ENCODE data around the gene ATP5F1D.
A peak's percentile ranks its signal among the peaks of the same experiment; 100 is the strongest.

The ATP5F1D gene

GRCh38 chr19:1248139-1248785 is 6.7 kb downstream of the ATP5F1D start, which contains the start of gene MIDN:
MIDN (plus strand) TSS chr19:1248583; CDS start chr19:1250297, 1,714 bp downstream.
- no peak for DNase-seq

DNA sequence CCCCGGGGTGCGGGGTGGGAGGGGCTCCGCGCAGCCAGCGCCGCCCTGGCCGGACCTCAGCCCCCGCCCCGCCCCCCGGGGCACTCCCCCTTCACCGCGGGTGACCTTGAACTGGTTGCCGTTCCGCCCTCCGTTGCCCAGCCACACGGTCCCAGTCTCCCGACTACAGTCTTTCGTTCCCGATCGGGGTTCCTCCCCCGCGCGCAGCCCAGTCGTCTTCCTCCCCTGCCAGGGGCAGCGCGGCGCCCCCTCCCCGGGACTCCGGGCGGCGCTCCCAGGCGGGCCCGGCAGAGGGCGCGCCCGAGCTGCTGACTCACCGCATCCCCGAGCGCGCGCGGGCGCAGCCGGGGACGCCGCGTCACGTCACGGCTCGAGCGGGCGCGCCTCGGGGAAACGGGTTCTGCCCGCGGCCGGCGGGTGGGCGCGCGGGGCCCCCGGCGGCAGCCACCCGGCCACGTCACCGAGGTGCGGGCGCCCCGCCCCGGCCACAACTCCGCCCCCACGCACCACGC is 7.3 kb downstream of the ATP5F1D start:
- DNase-seq = peak; percentile 82

DNA sequence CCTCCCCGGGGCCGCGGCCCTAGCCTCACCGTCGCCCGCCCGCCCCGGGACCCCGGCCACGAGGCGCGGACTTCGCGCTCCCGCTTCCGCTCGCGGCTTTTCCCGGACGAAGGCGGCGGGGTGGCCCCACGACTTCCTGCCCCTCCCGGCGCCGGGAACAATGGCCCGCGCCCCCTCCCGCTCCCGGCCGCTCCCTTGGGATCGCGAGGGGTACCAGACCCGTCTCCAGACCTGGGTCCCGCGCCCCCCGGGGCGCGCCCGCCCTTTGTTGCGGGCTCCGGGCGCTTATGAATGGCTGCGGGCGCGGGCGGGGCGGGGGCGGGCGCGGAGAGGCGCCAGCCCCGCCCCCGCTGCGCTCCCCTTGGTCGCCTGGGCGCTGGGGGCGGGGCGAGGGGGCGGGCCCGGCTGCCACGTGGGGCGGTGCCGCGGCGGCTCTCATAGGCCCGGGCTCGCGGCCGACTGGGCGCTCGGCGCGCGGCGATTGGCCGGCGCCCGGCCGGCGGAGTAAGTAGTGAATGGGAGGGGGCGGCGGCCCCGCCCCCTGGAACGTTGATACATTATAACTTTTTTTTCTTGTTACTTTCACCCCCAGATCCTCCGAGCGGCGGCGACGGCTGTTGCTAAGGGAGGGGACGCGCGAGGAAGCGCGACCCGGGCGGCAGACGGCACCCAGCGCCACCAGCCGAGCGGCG is 7.9 kb downstream of the ATP5F1D start:
- DNase-seq = peak; percentile 96

GRCh38 chr19:1249990-1250436 is 8.5 kb downstream of the ATP5F1D start:
- no peak for DNase-seq

GRCh38 chr19:1250437-1251260 is 9.1 kb downstream of the ATP5F1D start:
- no peak for DNase-seq

DNA sequence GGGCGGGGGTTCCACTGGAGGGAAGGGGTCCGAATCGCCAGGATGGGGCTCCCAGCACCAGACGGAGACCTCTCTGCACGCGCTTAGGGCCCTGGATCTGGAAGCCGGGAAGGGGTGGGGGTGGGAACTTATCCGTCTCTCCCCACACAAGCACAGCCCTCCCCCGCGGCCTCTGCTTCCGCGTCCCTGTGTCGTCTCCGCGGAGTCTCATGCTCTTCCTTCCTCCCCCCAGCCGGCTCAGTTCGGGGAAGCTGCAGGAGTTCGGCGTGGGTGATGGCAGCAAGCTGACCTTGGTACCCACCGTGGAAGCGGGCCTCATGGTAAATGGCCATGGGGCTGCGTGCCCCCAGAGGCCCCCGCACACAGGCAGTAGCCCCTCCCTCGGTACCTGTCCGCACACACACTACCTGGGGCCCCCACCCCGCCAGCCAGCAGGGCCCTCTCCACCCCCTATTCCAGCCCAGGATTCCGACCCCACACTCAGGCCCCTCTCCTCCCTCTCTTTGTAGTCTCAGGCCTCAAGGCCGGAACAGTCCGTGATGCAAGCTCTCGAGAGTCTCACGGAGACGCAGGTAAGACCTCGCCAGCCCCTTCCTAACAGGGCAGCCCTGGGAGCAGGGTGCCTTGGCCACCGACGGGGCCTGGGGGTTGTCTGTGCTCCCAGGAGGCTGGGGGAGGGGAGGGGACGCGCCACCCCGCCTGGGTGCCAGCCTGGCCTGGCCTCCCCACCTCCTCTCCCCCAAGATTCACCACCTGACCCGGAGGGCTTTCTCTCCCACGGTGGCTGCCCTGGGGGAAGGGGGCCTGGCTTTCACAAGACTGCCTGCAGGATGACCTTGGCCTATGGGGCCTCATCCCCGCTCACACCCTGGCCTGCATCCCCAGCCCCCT is 10.0 kb downstream of the ATP5F1D start:
- no peak for DNase-seq

DNA sequence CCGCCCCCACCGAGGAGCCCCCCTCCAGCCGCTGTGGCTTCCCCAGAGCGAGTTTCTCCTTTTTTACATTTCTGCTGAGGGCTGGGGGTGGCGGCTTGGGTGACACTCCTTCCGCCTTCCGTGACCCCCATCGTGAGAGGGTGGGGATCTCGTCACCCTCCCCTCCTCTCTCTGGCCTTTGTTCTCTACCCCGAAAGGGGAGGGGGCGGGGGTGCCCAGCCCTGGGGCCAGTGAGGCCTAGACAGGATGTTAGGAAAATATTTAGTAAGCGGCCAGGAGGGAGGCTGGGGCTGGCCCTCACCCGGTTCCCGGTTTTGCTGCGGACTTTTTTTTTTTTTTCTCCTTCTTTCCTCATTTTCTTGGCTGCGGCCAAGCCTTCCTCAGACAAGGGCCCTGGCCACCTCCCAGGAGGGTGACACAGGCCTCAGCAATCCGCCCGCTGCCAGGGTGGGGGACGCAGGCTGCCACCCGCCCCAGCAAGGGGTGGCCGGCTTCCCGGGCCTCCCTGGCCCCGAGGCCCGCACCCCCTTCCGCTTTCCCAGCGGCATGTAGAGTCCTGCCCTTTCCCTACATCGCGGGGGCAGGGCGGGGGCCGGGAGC is 10.8 kb downstream of the ATP5F1D start:
- peak; percentile 82 for DNase-seq

- peak; percentile 86 for DNase-seq
These were observed 11.4 kb downstream of the ATP5F1D start for GRCh38 chr19:1252821-1253513.

- DNase-seq = no peak
These were observed 12.0 kb downstream of the ATP5F1D start for GRCh38 chr19:1253514-1254080.

DNA sequence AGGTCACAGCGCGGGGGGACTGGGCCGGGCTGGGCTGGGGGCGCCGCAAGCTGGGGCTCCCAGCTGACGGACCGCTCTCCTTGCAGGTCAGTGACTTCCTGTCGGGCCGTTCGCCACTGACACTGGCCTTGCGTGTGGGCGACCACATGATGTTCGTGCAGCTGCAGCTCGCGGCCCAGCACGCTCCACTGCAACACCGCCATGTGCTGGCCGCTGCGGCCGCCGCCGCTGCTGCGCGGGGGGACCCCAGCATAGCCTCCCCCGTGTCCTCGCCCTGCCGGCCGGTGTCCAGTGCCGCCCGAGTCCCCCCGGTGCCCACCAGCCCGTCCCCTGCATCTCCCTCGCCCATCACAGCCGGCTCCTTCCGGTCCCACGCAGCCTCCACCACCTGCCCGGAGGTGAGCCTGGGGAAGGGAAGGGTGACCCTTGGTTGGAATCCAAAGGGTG is 12.6 kb downstream of the ATP5F1D start:
- DNase-seq = no peak

GRCh38 chr19:1254530-1255185 is 13.1 kb downstream of the ATP5F1D start:
- no peak for DNase-seq

DNA sequence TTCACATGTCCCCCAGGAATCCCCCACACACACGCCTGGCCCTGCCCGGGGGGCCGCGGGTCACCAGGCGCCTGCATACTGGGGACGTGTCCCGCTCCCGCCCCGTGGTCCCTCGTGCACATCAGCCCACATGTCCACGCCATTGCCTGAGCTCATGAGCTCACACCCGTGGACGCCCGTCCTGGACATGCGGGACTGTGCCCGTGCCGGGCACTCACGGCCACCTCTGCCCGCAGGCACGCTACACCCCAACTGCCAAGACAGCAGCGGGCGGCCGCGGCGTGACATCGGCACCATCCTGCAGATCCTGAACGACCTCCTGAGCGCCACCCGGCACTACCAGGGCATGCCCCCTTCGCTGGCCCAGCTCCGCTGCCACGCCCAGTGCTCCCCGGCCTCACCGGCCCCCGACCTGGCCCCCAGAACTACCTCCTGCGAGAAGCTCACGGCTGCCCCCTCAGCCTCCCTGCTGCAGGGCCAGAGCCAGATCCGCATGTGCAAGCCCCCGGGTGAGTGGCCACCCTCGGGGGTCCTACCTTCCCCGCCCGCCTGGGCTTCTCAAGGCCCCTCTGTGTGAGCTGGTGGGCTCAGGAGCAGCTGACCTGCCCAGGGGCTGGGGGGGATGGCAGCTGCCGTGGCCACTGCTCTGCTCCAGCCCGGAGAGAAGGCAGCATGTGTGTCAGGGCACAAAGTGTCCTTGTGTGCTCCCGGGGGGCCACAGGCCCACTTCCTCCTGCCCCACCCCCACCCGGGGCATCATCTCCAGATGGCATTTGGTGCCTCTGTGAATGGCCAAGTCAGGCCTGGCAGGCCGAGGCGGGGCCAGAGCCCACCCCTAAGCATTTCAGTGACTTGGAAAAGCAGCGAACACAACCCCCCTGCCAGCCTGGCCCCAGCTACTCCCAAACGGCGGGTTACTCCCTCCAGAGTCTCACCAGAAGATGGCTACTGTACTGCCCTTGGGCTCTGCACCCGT is 13.9 kb downstream of the ATP5F1D start:
- no peak for DNase-seq

- no peak for DNase-seq
These were observed 15.3 kb downstream of the ATP5F1D start for GRCh38 chr19:1256646-1257474.

DNA sequence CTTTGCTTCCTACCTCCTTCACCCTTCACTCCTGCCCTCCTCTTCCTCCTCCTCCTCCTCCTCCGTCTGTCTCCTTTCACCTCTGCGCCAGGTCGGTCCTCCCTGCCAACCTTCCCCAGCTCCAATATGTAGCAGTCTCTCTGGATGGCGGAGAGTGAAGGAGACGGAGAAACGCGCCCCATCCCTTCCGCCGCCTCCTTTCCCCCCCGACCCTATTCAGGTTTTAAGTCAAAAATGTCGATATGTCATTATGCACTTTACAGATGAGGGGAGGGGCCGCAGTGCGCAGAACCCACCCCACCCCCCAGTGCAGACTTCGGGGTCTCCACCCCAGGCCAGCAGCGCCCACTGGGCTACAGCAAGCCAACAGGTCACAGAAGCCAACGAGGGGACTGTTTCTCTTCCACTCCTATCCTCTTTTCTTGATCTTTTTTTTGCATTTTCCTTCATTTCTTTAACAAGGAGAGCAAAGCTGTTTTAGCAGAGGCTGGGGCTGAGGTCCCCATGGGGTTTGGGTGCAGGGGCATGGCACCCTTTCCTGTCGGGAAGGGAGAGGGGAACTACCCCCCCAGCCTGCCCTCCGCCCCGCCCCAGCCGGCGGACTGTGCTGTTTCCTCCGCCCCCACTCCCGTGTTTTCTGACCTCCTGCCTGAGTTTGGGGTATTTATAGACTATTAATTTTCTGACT is 16.1 kb downstream of the ATP5F1D start:
- no peak for DNase-seq

DNA sequence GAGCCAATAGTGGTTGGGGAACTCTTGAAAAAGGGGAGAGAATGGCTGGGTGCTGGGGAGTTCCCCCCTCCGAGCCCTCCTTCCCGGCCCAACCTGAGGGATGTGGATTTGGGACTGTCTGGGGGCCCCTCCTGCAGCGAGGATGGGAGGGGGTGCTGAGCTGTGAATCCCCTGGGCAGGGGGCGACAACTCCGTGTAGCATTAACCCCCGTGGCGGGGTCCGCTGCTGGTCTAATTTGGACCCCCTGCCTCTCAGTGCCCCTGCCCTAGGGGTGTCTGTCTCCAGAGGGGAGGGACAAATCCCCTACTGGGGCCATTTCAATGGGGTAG is 16.6 kb downstream of the ATP5F1D start:
- no peak for DNase-seq

DNA sequence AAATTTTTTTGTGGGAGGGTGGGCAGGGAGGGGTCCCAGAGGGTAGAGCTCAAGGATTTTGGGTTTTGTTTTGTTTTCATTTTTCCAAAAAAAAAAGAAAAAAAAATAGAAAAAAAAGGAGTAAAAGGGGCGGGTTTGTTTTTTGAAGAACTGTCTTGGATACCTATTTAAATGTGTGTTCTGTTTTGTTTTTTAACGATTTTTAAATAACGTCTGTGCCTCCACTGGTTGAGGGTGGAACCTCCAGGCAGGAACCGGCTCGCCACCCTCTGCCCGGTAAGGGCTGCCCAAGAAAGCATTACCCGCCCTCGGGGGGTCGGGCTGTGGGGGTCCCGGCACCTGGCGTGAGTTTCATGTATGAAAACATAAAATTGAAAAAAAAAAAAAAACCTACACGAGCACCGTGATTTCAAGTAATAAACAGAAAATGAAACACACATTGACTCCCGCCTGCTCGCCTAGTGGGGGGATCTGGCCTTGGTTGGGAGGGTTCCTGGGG is 17.2 kb downstream of the ATP5F1D start:
- no peak for DNase-seq

DNA sequence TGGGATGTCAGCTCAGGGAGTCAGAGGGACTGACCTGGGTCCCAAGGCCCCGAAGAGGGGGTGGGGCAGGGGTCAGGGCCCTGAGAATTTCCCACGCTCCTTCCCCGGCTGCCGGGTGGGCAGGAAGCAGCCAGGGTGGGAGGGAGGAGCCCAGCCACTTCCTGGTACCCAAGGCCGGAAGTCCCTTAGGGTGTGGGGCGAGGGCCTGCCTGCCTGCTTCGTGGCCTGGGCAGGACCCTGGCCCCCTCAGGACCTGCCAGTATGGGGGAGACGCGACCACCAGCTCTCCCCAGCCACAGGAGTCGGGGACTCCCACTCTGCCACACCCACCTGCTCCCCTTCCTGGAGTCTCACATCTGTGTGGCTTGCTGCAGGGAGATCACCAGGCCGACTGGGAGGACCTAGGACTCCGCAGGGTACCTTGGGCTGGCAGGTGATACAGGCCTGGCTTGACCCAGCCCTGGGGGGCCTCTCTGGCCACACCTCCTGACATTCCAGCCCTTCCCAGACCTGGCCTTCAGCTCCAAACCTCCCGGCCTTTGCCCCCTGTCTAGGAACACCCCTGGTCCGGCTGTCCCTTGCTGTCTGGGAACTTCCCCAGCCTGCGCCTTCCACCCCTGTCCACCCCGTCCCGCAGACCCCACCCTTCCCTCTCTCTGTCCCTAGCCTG is 17.8 kb downstream of the ATP5F1D start:
- DNase-seq = peak; percentile 66

Data from CD4-positive, alpha-beta T cell treated with Interleukin-4 for 4 hours (primary cell).